HepG2 (cell line): Measurements from ENCODE around the gene MICAL3. TPM values are rescaled to one million over a fixed set of nuclear protein-coding genes. Genes with fewer than 3 reads are reported as not detected.

ENCODE experiments used
- AGO2 ChIP-seq: fragments of 200-400 bp; formaldehyde crosslinking; optimal IDR thresholded peaks from 2 replicates; pipeline ENCODE3; 2017; ENCODE audit warnings: mild to moderate bottlenecking, low read depth, low read length, moderate library complexity
- EP300 ChIP-seq, 3 experiments: sonication (generic) in 1 of 3; formaldehyde crosslinking in 1 of 3; IDR thresholded peaks; 2 replicates each; pipeline versions ENCODE4 v1.5.1 to v1.6.1; 2011 to 2020; ENCODE audit warnings: low read depth in 2 of 3, low read length in 2 of 3, borderline replicate concordance in 1 of 3, improper control_type of control experiment in 1 of 3, mild to moderate bottlenecking in 1 of 3, missing genetic modification reagents in 1 of 3, moderate library complexity in 1 of 3
- ERF ChIP-seq: IDR thresholded peaks from 2 replicates; pipeline ENCODE4 v1.6.1; 2018; ENCODE audit warnings: missing biosample characterization, missing genetic modification reagents
- NFIC ChIP-seq: IDR thresholded peaks from 2 replicates; pipeline ENCODE4 v1.6.1; 2012; ENCODE audit warnings: mild to moderate bottlenecking, low read length, inconsistent platforms
- POLR2A ChIP-seq, 2 experiments: IDR thresholded peaks; 2 replicates each; pipeline ENCODE4 v1.6.1; 2011; ENCODE audit warnings: low read depth in 2 of 2, low read length in 2 of 2, mild to moderate bottlenecking in 1 of 2, moderate library complexity in 1 of 2; ENCODE audit not compliant: insufficient read depth in 1 of 2
- ZKSCAN1 ChIP-seq: fragments of 150-350 bp; IDR thresholded peaks from 2 replicates; pipeline ENCODE4 v1.6.1; 2014; ENCODE audit warnings: low read length
- ZNF687 ChIP-seq: sonication (generic); formaldehyde crosslinking; IDR thresholded peaks from 2 replicates; pipeline ENCODE4 v1.5.1; 2020; ENCODE audit warnings: mild to moderate bottlenecking, missing genetic modification reagents, moderate library complexity
- ZNF816 ChIP-seq: sonication (generic); formaldehyde crosslinking; IDR thresholded peaks from 2 replicates; pipeline ENCODE4 v1.8.0; 2022; ENCODE audit warnings: missing genetic modification reagents, mild to moderate bottlenecking, borderline replicate concordance
- polyA plus RNA-seq, 8 experiments: library from polyadenylated mRNA; depleted of rRNA in 3 of 8; stranded (reverse) in 7 of 8; unstranded in 1 of 8; fragments of >200 nt; fragmentation: Illumina TruSeq in 4 of 8; extraction: Trizol in 4 of 8; gene quantifications; 2 replicates each; pipeline versions ENCODE4 v1.2.1 to v1.2.3, GENCODE V29; 2011 to 2016; ENCODE audit warnings: low read depth in 4 of 8, missing spikeins in 1 of 8, mixed read lengths in 1 of 8; ENCODE audit not compliant: insufficient read depth in 1 of 8
- total RNA-seq, 5 experiments: library from RNA; depleted of rRNA; stranded (reverse); fragments of >200 nt; fragmentation: Illumina TruSeq; extraction: Trizol; gene quantifications; 2 replicates each; pipeline ENCODE4 v1.2.3, GENCODE V29; 2016; ENCODE audit warnings: low read depth in 1 of 5
- TF ChIP-seq, protein P1 (sequence below), 2 experiments: sonication (generic) in 1 of 2; formaldehyde crosslinking in 1 of 2; IDR thresholded peaks; 2 replicates each; pipeline versions ENCODE4 v1.4.0 to v1.6.1; 2016 to 2020; ENCODE audit warnings: borderline replicate concordance in 1 of 2, low read depth in 1 of 2, mild to moderate bottlenecking in 1 of 2, missing genetic modification reagents in 1 of 2
- TF ChIP-seq, protein P2 (sequence below): sonication (generic); formaldehyde crosslinking; IDR thresholded peaks from 2 replicates; pipeline ENCODE4 v1.9.0; 2021; ENCODE audit warnings: missing genetic modification reagents, mild to moderate bottlenecking, borderline replicate concordance
- TF ChIP-seq, protein P3 (sequence below): sonication (generic); formaldehyde crosslinking; IDR thresholded peaks from 2 replicates; pipeline ENCODE4 v1.5.1; 2020; ENCODE audit warnings: mild to moderate bottlenecking, missing genetic modification reagents, moderate library complexity
- TF ChIP-seq, protein P4 (sequence below): sonication (generic); formaldehyde crosslinking; IDR thresholded peaks from 2 replicates; pipeline ENCODE4 v1.5.1; 2020; ENCODE audit warnings: missing genetic modification reagents, mild to moderate bottlenecking, borderline replicate concordance

Gene MICAL3
- total and polyA plus RNA-seq, 2 of the 13 experiments (the other 11 are each of a cell fraction or from before 2014, with no cell fraction given), result 5.3 to 12.5 TPM

- TF ChIP-seq ERF (CRISPR knock-in tag) (no peak), EP300 (IDR thresholded peaks at IDR 0.05; ENCODE audit: low read depth in 2 of 2, low read length in 2 of 2) (no peak; a peak in 1 of 4 replicates), EP300 (CRISPR knock-in tag; IDR thresholded peaks at IDR 0.05; ENCODE audit: borderline replicate concordance) (no peak), POLR2A (IDR thresholded peaks at IDR 0.05; ENCODE audit: insufficient read depth in 1 of 2, low read depth in 2 of 2, low read length in 2 of 2) (peak; percentile 36 to 43; a peak in 2 of 4 replicates), ZKSCAN1 (no peak), NFIC (no peak), ZNF816 (CRISPR knock-in tag) (no peak), AGO2 (no peak), ZNF687 (CRISPR knock-in tag) (peak; percentile 89)
- TF ChIP-seq, protein P1, sequence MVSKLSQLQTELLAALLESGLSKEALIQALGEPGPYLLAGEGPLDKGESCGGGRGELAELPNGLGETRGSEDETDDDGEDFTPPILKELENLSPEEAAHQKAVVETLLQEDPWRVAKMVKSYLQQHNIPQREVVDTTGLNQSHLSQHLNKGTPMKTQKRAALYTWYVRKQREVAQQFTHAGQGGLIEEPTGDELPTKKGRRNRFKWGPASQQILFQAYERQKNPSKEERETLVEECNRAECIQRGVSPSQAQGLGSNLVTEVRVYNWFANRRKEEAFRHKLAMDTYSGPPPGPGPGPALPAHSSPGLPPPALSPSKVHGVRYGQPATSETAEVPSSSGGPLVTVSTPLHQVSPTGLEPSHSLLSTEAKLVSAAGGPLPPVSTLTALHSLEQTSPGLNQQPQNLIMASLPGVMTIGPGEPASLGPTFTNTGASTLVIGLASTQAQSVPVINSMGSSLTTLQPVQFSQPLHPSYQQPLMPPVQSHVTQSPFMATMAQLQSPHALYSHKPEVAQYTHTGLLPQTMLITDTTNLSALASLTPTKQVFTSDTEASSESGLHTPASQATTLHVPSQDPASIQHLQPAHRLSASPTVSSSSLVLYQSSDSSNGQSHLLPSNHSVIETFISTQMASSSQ (IDR thresholded peaks at IDR 0.05; ENCODE audit: low read depth), result peak; percentile 92
- TF ChIP-seq, protein P1 (CRISPR knock-in tag; IDR thresholded peaks at IDR 0.05; ENCODE audit: borderline replicate concordance), result peak; percentile 93; the same call in 1 of the 2 replicates
- TF ChIP-seq, protein P2, sequence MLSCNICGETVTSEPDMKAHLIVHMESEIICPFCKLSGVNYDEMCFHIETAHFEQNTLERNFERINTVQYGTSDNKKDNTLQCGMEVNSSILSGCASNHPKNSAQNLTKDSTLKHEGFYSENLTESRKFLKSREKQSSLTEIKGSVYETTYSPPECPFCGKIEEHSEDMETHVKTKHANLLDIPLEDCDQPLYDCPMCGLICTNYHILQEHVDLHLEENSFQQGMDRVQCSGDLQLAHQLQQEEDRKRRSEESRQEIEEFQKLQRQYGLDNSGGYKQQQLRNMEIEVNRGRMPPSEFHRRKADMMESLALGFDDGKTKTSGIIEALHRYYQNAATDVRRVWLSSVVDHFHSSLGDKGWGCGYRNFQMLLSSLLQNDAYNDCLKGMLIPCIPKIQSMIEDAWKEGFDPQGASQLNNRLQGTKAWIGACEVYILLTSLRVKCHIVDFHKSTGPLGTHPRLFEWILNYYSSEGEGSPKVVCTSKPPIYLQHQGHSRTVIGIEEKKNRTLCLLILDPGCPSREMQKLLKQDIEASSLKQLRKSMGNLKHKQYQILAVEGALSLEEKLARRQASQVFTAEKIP, result no peak
- TF ChIP-seq, protein P3, sequence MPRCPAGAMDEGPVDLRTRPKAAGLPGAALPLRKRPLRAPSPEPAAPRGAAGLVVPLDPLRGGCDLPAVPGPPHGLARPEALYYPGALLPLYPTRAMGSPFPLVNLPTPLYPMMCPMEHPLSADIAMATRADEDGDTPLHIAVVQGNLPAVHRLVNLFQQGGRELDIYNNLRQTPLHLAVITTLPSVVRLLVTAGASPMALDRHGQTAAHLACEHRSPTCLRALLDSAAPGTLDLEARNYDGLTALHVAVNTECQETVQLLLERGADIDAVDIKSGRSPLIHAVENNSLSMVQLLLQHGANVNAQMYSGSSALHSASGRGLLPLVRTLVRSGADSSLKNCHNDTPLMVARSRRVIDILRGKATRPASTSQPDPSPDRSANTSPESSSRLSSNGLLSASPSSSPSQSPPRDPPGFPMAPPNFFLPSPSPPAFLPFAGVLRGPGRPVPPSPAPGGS (CRISPR knock-in tag), result no peak
- TF ChIP-seq, protein P4, sequence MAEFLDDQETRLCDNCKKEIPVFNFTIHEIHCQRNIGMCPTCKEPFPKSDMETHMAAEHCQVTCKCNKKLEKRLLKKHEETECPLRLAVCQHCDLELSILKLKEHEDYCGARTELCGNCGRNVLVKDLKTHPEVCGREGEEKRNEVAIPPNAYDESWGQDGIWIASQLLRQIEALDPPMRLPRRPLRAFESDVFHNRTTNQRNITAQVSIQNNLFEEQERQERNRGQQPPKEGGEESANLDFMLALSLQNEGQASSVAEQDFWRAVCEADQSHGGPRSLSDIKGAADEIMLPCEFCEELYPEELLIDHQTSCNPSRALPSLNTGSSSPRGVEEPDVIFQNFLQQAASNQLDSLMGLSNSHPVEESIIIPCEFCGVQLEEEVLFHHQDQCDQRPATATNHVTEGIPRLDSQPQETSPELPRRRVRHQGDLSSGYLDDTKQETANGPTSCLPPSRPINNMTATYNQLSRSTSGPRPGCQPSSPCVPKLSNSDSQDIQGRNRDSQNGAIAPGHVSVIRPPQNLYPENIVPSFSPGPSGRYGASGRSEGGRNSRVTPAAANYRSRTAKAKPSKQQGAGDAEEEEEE (CRISPR knock-in tag), result no peak
These were observed 36.6 kb upstream of the MICAL3 start (continued) for GRCh38 chr22:18060646-18061620.
